Activated CD8-positive, alpha-beta T cell treated with anti-CD3 and anti-CD28 coated beads, Interleukin-2, amount 10 ng/mL, durations not matched to agents 7 days and 5 days (primary cell): ENCODE measurements around the gene BRD4. TPM values are rescaled to one million over a fixed set of nuclear protein-coding genes. Genes with fewer than 3 reads are reported as not detected.

Source experiments
- ATAC-seq: fragments of 150-1000 bp; cut with Tn5 transposase; one replicate; pipeline ENCODE4 v1.10.0; 2021; ENCODE audit warnings: moderate library complexity
- CTCF ChIA-PET: fragments of 350-600 bp; sonication (Branson Sonifier 250); formaldehyde crosslinking; loops from one replicate; lab custom pipeline; 2021; ENCODE audit warnings: antibody characterized with exemption; lab: Charles Lee
- POLR2A ChIA-PET: fragments of 350-600 bp; sonication (Branson Sonifier 250); formaldehyde crosslinking; loops from one replicate; lab custom pipeline; 2021; ENCODE audit warnings: antibody characterized with exemption; lab: Charles Lee
- DNase-seq: peaks from one replicate; pipeline ENCODE4 v3.0.0-alpha.2; 2020
- H3K27ac Mint-ChIP-seq: one replicate; pipeline ENCODE4 v1.8.0; 2021; ENCODE audit warnings: mild to moderate bottlenecking, mixed read lengths
- H3K27me3 Mint-ChIP-seq: one replicate; pipeline ENCODE4 v1.8.0; 2021; ENCODE audit warnings: low read depth, mixed read lengths
- H3K36me3 Mint-ChIP-seq: one replicate; pipeline ENCODE4 v1.8.0; 2021; ENCODE audit warnings: low read depth, mixed read lengths
- H3K4me1 Mint-ChIP-seq: one replicate; pipeline ENCODE4 v1.8.0; 2021; ENCODE audit warnings: low read depth, mixed read lengths
- H3K4me3 Mint-ChIP-seq: one replicate; pipeline ENCODE4 v1.8.0; 2021; ENCODE audit warnings: mild to moderate bottlenecking, mixed read lengths
- H3K9me3 Mint-ChIP-seq: one replicate; pipeline ENCODE4 v1.8.0; 2022; ENCODE audit warnings: mixed read lengths; ENCODE audit not compliant: insufficient read depth
- total RNA-seq, 2 experiments: library from RNA; stranded (reverse); gene quantifications; one replicate each; pipeline ENCODE4 v1.2.3, GENCODE V29; 2021

BRD4 gene
- total RNA-seq, 2 experiments from 2014 or later, result 102 to 108 TPM

DNA sequence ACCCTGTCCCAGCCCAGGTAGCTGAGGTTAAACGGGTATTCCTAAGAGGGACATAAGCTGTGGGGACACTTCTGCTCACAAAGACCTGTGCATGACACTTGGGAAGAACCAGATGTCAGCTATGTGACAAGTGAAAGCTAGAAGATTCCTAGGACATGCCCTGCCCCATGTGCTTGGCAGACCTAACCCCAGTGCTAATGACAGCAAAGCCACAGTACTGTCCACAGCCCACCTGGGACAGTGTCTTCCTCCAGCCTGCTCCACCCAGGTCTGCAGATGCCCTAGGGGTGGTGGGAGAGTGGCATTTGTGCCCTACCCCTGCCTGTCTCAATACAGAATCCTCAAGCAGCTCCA lies 81.7 kb downstream of the BRD4 start:
- H3K4me1 Mint-ChIP-seq, result no peaks in the 10 kb centered on the region
- POLR2A ChIA-PET, result no interaction called here
- no peak for DNase-seq
- CTCF ChIA-PET, result interaction anchor here (1.1 to 2.9 kb wide), 2 partner anchors 19 to 25 kb away, joined by 3 to 9 read pairs; partner anchors contain the start of gene EPHX3
- H3K4me3 Mint-ChIP-seq, result no peak overlapping the region
- H3K27ac Mint-ChIP-seq, result no peak overlapping the region
- peaks cover 48% of the 10 kb centered on the region for H3K36me3 Mint-ChIP-seq
- no peak for ATAC-seq
- H3K27me3 Mint-ChIP-seq, result no peaks in the 10 kb centered on the region
- no peaks in the 10 kb centered on the region for H3K9me3 Mint-ChIP-seq

DNA sequence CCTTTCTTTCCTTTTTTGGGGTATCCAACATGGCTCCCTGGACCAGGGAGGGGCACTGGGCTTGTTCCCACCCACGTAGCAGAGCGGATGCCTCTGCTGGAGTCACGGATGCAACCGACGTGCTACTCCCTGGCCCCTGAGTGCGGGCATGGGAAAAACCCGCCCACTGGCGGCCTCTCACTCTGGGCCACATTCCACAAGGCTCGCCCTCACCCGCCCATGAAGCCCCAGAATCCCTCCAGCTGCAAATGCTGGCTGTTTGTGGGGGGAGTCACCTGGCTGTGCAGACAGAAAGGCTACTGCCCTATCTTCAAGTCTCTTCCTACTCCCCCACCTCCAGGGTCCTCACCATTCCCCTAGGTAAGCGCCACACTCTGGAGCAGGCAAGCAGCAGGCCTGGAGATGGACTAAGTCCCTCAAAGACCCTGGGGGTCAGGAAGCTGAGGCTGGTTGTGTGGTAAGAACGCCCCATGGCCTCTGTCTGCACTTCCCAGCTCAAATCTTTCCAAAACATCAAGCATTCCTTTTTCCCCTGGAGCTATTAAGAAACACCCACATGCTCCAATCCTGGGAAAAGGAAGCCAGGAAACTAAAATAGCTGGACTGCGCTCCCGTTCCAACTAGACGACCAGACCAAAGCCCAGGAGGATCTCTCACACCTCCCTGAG lies 82.2 kb downstream of the BRD4 start:
- Mint-ChIP-seq H3K27me3 (no peaks in the 10 kb centered on the region), H3K9me3 (no peaks in the 10 kb centered on the region), H3K4me3 (no peak overlapping the region), H3K27ac (no peak overlapping the region), H3K36me3 (peaks cover 46% of the 10 kb centered on the region), H3K4me1 (no peaks in the 10 kb centered on the region)
- ATAC-seq (no peak), DNase-seq (no peak)
- ChIA-PET POLR2A (no interaction called here), CTCF (interaction anchor here (0.8 to 2.9 kb wide), 3 partner anchors 18 to 159 kb away, joined by 3 to 9 read pairs (median 3); partner anchors contain the start of gene EPHX3)

DNA sequence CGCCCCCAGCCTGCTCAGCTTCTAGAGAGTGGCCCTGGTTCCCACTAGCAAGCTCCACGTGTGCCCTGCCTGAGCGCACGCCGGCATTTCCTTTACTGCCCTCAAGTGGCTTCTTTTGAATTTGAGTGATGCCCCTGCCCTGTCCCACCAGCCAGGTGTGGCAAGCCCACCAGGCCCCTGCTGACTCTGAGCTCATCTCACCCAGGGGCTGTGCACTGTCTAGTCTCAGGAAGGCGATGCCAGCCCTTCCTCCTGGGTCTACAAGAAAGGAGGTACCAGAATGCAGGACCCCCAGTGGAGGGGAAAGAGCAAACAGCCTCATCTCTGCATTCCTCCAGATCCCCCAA lies 82.8 kb downstream of the BRD4 start:
- Mint-ChIP-seq H3K4me1 (no peaks in the 10 kb centered on the region), H3K27ac (no peak overlapping the region), H3K27me3 (no peaks in the 10 kb centered on the region), H3K9me3 (no peaks in the 10 kb centered on the region), H3K36me3 (peaks cover 51% of the 10 kb centered on the region), H3K4me3 (no peak overlapping the region)
- ChIA-PET CTCF (interaction anchor here (0.8 to 2.9 kb wide), 2 partner anchors 18 to 158 kb away, joined by 3 to 9 read pairs; partner anchors contain the start of gene EPHX3), POLR2A (no interaction called here)
- DNase-seq (no peak), ATAC-seq (no peak)

DNA sequence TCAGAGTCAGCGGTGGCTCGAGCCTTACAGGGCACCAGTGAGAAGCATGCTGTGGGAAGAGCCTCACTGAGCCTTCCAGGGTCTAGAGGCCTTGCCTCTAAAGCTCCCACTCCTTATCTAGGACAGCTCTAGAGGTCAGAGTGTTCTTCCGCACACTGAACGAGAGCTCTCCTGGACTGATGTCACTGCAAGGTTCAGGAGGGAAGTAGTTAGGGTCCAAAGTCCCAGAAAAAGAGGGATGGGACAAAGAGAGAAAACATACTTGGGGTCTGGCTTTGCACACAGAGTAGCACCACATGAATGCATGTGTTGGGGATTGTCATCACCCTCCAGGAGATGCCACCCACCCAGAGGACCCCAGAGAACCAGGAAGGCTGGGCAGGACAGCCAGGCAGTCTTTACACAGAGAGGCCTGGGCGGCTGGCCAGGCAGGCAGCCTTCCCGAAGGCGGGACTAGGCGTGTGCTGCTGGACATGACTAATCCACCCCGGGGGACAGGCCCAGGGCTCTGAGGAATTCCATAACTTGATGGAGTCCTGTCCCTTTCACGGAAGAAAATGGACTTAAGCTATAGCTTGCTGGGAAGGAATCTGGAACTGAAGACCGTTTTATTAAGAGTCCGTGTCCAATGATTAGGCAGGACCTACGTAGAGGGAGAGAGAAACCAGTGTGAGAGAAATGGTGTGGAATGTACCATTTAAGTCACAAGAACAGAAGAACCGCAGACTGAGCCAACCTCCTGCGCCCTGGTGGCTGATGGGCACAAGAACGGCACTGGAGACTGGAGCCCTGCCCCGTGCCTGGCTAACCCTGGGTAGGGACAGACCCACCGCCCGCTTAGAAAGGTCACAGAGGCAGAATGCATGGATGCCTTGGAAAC lies 83.5 kb downstream of the BRD4 start:
- Mint-ChIP-seq H3K36me3 (peaks cover 45% of the 10 kb centered on the region), H3K27me3 (no peaks in the 10 kb centered on the region), H3K4me3 (no peak overlapping the region), H3K27ac (no peak overlapping the region), H3K4me1 (no peaks in the 10 kb centered on the region), H3K9me3 (no peaks in the 10 kb centered on the region)
- DNase-seq (no peak), ATAC-seq (no peak)
- POLR2A ChIA-PET, result no interaction called here
- CTCF ChIA-PET, result interaction anchor here (2.9 kb wide), 1 partner anchor 17 kb away, joined by 9 read pairs; the partner anchor contains the start of gene EPHX3

DNA sequence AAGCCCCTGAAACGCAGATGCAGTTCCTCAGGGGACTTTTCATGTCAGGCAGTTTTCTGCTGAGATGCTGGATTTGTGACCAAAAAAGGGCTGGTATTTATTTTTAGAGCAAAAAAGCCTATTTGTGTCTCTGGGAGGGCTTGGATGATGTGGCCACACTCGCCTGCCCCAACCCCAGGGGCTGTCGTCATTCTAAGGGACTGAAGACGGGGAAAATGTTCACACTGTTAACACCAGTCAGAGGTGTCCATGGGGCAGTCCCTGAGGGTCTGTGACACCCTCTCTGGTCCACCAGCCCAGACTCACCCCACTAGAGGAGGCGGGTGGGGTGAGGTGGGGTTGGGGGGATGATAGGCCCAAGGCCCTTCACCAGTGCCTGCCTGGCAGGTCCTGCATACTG lies 84.2 kb downstream of the BRD4 start:
- H3K9me3 Mint-ChIP-seq, result no peaks in the 10 kb centered on the region
- H3K4me1 Mint-ChIP-seq, result no peaks in the 10 kb centered on the region
- no peaks in the 10 kb centered on the region for H3K27me3 Mint-ChIP-seq
- no peak for DNase-seq
- ChIA-PET CTCF (no interaction called here), POLR2A (no interaction called here)
- H3K36me3 Mint-ChIP-seq, result peaks cover 43% of the 10 kb centered on the region
- H3K27ac Mint-ChIP-seq, result no peak overlapping the region
- no peak overlapping the region for H3K4me3 Mint-ChIP-seq
- ATAC-seq, result no peak

DNA sequence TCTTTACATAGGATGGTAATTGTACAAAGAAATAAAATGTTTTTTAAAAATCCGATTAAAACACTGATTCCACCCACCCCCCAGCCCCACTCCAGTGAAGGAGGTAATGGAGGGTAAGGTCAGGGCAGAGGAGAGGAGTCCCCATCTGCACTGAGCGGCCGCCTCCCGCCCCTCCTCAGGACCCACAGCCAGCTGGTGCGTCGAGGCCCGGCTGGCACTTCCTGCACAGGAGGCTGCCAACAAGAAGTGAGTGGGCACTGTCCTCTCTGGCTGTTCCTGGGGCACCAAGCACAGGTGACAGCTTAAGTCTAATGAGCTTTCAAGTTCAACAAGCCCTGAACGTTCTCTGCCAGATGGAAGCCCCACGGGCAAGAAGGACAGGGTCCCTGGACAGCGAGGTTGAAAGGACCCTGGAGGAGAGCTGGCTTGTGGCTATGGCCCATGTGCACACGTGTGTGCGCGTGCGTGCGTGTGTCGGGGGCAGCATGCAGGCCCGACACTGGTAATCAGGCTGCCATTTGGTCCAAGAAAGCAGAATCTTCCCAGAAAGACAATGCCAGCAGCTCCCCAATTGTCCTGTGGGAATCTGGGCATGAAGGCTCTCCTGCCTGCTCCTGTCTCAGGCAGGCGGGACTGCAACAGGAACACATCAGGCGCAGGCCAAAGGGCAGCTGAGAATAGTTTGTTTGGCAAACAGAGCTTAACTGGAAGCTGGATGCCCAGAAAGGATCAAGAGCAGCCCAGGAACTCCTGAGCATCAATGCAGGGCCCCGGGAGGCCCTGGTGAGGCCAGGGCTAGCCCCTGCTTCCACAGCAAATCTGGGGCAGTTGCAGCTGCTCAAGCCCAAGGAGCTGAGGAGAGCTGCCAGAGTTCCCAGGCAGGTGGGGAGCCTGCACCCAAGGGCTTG lies 85.0 kb downstream of the BRD4 start:
- Mint-ChIP-seq H3K27ac (no peak overlapping the region), H3K36me3 (peaks cover 38% of the 10 kb centered on the region), H3K4me3 (no peak overlapping the region), H3K27me3 (no peaks in the 10 kb centered on the region), H3K4me1 (no peaks in the 10 kb centered on the region), H3K9me3 (no peaks in the 10 kb centered on the region)
- ChIA-PET POLR2A (no interaction called here), CTCF (no interaction called here)
- ATAC-seq (no peak), DNase-seq (no peak)

DNA sequence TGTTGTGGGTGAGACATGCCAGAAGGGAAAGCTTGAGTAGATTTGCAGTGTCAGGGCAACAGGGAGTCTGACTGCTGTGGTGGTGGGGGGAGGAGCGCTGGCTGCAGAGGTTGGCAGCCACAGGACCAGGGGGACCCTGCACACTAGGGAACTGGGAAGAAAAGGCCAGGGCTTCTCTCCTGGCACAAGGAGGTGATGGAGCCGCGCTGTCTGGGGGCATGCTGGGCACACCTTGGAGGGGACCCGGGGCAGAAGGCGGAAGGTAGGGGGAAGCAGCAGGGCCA lies 86.2 kb downstream of the BRD4 start:
- ChIA-PET CTCF (no interaction called here), POLR2A (no interaction called here)

DNA sequence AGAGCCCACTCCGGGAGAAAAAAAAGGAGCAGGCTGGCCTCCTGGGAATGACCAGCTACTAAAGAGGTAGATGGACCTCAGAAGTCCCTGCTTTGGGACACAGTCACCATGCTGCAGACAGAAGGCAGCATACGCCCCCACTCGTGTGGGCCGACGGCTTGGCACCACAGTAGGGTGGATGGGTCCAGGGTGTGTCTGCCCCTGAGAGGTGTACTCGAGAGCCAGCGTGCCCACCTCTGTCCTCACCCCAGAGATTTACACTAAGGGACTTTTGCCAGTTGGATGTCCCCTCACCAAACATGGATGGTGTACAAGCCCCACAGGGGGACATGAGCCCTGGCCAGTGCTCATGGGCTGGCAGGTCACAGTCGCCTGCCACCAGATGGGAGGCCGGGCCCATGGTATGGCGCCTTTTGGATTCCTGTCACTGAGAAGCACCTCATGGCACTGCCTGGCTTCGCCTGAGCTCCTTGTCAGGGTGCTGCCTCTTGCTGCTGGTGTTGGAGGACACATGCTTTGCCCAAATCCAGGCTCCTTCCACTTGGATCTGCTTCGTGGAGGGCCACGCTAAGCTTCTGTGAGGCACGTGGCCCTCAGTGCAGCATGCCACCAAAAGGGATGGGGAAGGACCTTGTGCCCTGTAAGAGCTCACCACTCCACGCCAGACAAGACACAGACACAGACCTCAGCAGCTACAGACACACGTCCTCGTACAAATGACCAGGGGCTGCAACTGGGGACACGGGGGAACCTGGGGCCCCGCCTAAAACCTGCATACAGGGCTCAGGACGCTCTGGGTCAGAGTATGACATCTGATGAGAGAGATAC lies 86.8 kb downstream of the BRD4 start:
- ChIA-PET CTCF (no interaction called here), POLR2A (no interaction called here)
- no peaks in the 10 kb centered on the region for H3K9me3 Mint-ChIP-seq
- no peak for DNase-seq
- H3K27ac Mint-ChIP-seq, result peak overlapping the region; percentile 1
- H3K27me3 Mint-ChIP-seq, result no peaks in the 10 kb centered on the region
- H3K4me1 Mint-ChIP-seq, result no peaks in the 10 kb centered on the region
- H3K36me3 Mint-ChIP-seq, result peaks cover 36% of the 10 kb centered on the region
- ATAC-seq, result no peak
- no peak overlapping the region for H3K4me3 Mint-ChIP-seq

More for the DNA sequence above, 86.2 kb downstream of the BRD4 start:
- DNase-seq (no peak), ATAC-seq (no peak)
- peaks cover 33% of the 10 kb centered on the region for H3K36me3 Mint-ChIP-seq
- H3K27ac Mint-ChIP-seq, result peak overlapping the region; percentile 1
- H3K4me3 Mint-ChIP-seq, result no peak overlapping the region
- no peaks in the 10 kb centered on the region for H3K27me3 Mint-ChIP-seq
- H3K4me1 Mint-ChIP-seq, result no peaks in the 10 kb centered on the region
- no peaks in the 10 kb centered on the region for H3K9me3 Mint-ChIP-seq

DNA sequence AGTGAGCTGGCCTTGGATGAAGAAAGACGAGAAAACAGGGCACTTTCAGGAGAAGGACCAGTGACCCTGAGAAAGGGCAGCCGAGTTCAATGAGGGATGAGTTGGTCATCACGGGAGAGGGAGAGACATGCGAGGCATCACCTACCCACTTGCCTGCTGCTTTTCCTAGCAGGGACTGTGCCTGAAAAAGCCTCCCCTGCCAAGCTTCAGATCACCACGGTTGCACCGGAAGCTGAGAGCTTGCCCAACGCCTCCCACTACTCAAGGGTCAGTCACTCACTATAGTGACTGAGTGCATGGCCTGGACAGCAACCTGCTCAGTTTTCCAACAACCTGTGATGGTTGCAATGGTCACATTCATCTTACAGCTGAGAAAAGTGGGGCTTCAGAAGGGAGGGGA lies 87.5 kb downstream of the BRD4 start:
- ATAC-seq (no peak), DNase-seq (no peak)
- ChIA-PET CTCF (no interaction called here), POLR2A (no interaction called here)
- Mint-ChIP-seq H3K27me3 (no peaks in the 10 kb centered on the region), H3K36me3 (peaks cover 38% of the 10 kb centered on the region), H3K4me3 (no peak overlapping the region), H3K27ac (no peak overlapping the region), H3K9me3 (no peaks in the 10 kb centered on the region), H3K4me1 (no peaks in the 10 kb centered on the region)

DNA sequence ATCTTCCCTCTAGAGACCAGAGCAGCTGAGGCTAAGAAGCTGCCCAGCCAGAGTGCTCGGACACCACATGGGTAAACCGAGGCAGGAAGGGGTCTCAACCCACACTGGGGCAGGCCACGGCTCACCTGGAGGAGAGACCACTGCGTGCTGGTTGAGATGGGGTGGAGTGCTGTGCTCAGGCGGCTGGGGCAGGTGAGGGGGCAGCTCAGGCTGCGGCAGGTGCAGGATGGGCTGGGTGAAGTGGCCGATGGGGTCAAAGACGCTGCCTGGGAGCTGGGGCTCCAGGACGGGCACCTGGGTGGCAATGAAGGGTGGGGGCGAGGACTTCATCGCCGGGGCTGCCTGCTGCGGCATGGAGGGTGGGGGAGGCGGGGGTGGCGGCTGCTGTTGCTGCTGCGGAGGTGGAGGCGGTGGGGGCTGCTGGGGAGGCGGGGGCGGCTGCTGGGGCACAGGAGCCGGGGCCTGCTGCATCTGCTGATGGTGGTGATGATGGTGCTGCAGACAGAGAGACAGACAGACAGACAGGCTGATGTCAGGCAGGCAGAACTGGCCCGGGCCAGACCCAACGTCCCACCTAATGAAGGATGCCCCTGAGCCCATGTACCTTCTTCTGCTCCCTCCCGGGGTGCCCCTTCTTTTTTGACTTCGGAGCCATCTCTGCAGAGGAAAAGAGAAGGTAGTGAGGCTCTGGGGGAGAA lies 88.1 kb downstream of the BRD4 start:
- Mint-ChIP-seq H3K4me1 (no peaks in the 10 kb centered on the region), H3K27ac (no peak overlapping the region), H3K36me3 (peaks cover 39% of the 10 kb centered on the region), H3K27me3 (no peaks in the 10 kb centered on the region), H3K4me3 (no peak overlapping the region), H3K9me3 (no peaks in the 10 kb centered on the region)
- CTCF ChIA-PET, result no interaction called here
- DNase-seq (no peak), ATAC-seq (no peak)
- POLR2A ChIA-PET, result no interaction called here
